ENCODE data around the gene HSD17B7.
"Not testable (repeated sequence)": the region's sequence is repeated elsewhere in the genome, so short reads cannot be mapped to it uniquely, and the experiment has no call there.

Gene HSD17B7

DNA sequence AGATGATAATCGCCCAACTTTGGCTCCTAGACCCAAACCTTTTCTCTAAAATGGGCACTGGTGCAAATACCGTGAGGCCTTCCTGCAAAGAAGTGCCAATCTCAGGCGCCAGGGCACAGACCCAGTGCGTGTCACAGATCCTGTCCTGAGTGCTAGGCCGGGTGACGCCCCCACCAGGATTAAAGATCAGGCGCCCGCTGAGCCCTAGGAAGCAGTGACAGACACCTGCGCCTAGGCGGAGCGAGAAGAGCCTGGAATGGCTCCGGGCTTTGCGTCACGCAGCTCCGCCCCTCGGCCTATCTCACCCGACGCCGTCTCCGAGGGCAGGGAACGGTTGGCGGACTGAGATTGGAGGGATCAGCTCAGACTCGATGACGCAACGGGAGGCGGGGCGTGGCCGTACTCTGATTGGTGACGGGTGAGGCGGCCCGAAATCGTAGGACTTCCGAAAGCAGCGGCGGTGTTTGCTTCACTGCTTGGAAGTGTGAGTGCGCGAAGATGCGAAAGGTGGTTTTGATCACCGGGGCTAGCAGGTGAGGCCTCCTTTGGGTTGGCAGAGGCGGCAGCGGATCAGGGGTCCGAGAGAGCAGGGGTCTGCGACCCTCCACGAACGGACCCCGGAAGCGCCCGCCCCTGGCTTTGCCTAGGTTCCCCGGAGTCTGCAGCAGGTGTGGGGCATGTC, at the start of gene HSD17B7:
HSD17B7 (plus strand) TSS at position 400 of the 682 bp plus-strand sequence; CDS start at position 499, 99 bp downstream.
- peak; percentile 7 to 53 (median 39) for DNase-seq (ENCODE audit: low read depth in 2 of 3, low spot score in 2 of 3)

GRCh38 chr1:162740755-162741154, 49.7 kb upstream of the HSD17B7 start:
- DNase-seq (ENCODE audit: low read depth in 2 of 3, low spot score in 2 of 3), result no peak

- DNase-seq (ENCODE audit: low read depth in 2 of 3, low spot score in 2 of 3), result no peak
These were observed 48.9 kb upstream of the HSD17B7 start for GRCh38 chr1:162741574-162741973.

- DNase-seq (ENCODE audit: low read depth in 2 of 3, low spot score in 2 of 3), result not testable (repeated sequence)
These were observed 44.1 kb upstream of the HSD17B7 start for GRCh38 chr1:162746264-162746942.

DNA sequence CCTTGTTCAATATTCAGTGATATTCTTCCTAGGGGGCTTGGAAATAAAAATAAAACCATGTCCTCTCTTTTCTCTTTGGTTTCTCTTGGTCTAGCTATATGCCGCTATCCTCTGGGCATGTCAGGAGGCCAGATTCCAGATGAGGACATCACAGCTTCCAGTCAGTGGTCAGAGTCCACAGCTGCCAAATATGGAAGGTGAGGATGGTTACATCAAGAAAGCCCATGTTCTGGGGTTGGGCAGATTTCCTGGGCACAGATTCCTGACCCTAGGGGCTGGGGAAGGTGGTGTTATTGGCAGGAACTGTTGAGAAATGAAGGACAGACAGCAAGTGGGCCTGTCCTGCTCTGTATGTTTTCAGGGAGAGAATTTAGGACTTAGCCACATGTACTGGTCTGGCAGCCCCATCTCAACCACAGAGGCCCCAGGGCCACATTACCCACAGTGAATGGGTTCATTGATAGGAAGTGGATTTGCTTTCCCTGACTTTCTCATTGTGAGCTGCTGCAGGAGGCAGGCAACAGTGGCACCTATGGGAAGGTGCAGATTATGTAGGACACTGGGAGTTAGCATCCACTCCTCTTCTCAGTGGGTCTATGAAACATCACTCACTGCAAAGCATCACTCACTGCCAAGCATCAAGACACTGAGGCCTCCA, 37.4 kb upstream of the HSD17B7 start:
- DNase-seq (ENCODE audit: low read depth in 2 of 3, low spot score in 2 of 3), result no peak

GRCh38 chr1:162753998-162754585, 36.4 kb upstream of the HSD17B7 start:
- DNase-seq (ENCODE audit: low read depth in 2 of 3, low spot score in 2 of 3), result no peak

DNA sequence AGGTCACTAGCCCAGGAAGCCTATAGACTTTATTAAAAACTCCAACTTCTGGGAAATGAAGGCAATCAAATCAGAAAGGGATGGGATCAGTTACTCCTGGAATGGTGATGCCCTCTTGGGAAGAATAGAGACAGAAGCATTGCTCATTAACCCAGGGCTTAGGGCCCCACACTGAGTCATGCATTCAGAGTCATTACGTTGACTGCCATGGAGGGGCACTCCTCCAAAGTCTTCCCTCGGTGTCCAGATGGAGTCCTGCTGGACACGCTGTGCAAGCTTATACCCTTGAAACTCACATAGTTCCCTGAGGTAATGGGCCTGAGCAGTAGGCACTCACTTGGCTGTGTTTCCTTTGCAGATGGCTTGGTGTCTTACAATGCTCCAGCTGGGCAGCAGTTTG, 35.2 kb upstream of the HSD17B7 start:
- no peak for DNase-seq (ENCODE audit: low read depth in 2 of 3, low spot score in 2 of 3)

DNA sequence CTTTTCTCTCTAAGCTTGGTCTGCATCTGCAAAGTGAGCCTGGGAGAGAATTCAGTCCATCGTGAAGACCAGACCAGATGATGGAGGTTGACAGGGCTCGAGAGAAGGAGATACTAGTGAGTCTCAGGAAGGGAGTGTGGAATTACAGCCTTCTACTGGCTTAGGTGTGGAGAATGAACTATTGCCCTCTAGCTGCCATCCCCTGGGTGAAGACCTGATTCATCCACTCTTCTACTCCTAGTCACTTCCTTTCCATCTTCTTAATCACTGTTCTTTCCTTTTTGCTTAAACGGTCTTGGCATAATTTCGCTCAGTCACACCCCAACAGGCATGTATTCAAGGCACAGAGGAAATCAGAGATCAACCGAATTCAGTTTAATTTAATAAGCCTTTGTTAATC, 34.0 kb upstream of the HSD17B7 start:
- no peak for DNase-seq (ENCODE audit: low read depth in 2 of 3, low spot score in 2 of 3)

GRCh38 chr1:162757476-162757875, 33.0 kb upstream of the HSD17B7 start:
- no peak for DNase-seq (ENCODE audit: low read depth in 2 of 3, low spot score in 2 of 3)

- no peak for DNase-seq (ENCODE audit: low read depth in 2 of 3, low spot score in 2 of 3)
These were observed 24.7 kb upstream of the HSD17B7 start for GRCh38 chr1:162765788-162766187.

DNA sequence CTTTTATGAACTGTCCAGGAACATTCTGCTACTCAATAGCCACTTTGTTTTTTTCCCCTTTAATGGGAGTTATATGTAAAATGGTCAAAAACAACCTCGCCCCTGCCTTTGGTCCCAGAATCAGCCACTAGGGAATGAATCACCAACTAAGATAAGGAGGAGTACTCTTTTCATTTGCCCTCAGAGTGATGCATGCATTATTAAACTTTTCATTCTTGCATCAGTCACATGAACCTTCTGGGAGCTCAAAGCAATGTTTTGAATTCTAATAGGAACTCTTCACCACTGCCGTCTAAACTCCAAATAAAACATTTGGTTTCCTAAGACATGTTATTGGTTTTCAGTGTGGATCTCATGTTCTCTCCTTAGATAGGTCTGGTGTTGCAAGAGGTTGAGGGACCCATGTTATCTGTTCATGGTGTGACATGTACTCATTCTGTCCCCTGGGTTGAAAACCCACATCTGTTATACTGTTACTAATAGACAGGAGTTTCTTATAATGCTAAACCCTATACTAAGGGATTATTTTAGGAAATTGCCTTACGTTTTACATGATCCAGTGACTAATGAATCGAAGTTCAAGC, 17.8 kb upstream of the HSD17B7 start:
- no peak for DNase-seq (ENCODE audit: low read depth in 2 of 3, low spot score in 2 of 3)

DNA sequence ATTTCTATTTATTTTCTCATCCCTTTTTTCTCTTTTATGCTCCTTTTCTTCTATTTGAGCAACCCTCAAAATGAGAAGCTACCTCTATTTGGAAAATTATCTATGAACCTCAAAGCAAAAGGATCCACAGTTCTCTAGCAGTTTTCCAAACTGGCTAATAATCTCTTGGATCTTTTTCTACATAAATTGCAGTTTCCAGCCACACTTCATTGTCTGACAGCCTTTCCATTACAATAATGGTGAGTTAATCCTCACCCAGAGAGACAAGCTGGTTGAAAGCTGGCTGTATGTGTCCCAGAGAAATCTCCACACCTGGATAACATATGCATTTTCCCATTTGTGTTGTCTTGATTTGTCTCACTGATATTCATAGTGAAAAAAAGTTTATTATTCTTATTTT, 16.5 kb upstream of the HSD17B7 start:
- no peak for DNase-seq (ENCODE audit: low read depth in 2 of 3, low spot score in 2 of 3)

GRCh38 chr1:162779043-162779442, 11.5 kb upstream of the HSD17B7 start:
- no peak for DNase-seq (ENCODE audit: low read depth in 2 of 3, low spot score in 2 of 3)

DNA sequence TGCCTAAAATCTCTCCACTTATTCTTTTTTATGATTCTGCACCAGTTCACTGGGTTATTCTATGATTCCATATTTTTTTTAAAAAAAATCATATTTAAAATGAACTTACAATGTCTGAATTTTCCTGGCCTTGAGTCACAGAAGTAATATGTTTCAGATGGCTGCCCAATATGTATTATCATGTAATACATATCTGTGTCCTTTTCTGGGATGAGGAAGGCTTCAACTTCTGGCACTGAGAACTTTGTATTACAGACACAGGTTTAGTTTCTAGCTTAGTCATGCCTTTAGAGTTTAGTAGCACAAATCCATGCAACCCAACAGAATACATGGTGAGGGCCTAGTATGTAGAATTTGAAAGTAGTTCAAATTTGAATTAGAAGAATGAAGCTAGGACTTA, 7.8 kb upstream of the HSD17B7 start:
- no peak for DNase-seq (ENCODE audit: low read depth in 2 of 3, low spot score in 2 of 3)

GRCh38 chr1:162784926-162785325, 5.6 kb upstream of the HSD17B7 start:
- not testable (repeated sequence) for DNase-seq (ENCODE audit: low read depth in 2 of 3, low spot score in 2 of 3)

- not testable (repeated sequence) for DNase-seq (ENCODE audit: low read depth in 2 of 3, low spot score in 2 of 3)
These were observed 1.7 kb upstream of the HSD17B7 start for GRCh38 chr1:162788783-162789182.

DNA sequence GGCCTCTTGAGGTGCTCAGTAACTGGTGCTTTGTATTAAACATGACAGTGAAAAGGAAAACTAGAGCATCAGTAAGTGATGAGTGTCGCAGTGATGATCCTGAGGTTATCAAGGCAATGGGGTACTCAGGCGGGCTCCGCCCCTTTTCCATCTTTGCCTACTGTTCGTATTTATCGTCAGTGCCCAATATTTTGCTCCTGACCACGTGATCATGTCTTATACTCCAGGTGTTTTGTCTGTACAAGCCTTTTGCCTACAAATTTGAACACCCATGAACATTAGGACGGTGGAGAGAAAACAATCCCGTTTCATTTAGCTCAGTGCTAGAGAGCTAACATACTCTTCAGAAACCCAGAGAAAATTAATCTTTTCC, 469 bp downstream of the HSD17B7 start:
- not testable (repeated sequence) for DNase-seq (ENCODE audit: low read depth in 2 of 3, low spot score in 2 of 3)

- DNase-seq (ENCODE audit: low read depth in 2 of 3, low spot score in 2 of 3), result not testable (repeated sequence)
These were observed 3.8 kb downstream of the HSD17B7 start for GRCh38 chr1:162794284-162794683.

- DNase-seq (ENCODE audit: low read depth in 2 of 3, low spot score in 2 of 3), result not testable (repeated sequence)
These were observed 6.2 kb downstream of the HSD17B7 start for GRCh38 chr1:162796617-162797279.

DNA sequence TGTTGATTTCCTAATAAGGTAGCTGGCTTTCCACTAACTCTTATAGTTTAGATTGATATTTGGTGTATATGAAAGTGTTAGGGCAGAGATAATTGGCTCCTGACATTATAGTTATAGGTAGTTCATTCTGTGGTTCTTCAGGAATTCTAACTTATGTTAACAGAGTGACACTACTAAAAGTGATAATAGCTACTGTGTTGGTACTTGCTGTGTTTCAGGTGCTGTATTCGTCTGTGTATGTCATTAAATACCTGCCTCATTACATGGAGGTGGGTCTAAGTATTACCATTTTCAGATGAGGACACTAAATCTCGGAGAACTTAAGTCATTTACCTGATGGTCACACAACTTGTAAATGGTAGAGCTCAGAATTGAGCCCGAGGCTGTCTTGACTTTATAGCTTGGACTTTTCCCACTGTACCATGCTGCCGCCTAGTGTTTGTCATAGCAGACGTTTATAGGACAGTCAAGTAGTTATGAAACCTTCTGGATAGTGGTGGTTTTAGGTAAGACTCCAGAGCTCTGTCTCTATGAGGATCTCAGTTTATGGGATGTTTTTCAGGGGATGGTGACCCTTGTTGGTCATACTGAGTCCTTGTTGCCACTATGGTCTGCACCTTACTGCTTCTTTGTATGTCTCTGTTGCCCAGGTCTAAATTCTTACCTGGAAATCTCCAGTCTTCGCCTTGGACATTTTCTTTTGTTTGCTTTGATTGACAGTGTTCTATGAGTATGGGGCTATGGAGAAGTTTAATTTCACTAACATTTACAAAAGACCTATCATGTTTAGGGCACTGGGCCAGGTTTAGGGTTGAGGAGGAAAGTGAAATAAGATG, 9.7 kb downstream of the HSD17B7 start:
- DNase-seq (ENCODE audit: low read depth in 2 of 3, low spot score in 2 of 3), result not testable (repeated sequence)

Data from activated CD8-positive, alpha-beta memory T cell treated with anti-CD3 and anti-CD28 coated beads for 48 hours (primary cell).